ENCODE data around the gene ASXL2. TPM values are rescaled to one million over a fixed set of nuclear protein-coding genes. Genes with fewer than 3 reads are reported as not detected.
"Not testable (repeated sequence)": the region's sequence is repeated elsewhere in the genome, so short reads cannot be mapped to it uniquely, and the experiment has no call there.

ASXL2 gene
- total RNA-seq, 4 donors from 2014 or later: 19.2 to 23.5 (median 20.4) TPM

DNA sequence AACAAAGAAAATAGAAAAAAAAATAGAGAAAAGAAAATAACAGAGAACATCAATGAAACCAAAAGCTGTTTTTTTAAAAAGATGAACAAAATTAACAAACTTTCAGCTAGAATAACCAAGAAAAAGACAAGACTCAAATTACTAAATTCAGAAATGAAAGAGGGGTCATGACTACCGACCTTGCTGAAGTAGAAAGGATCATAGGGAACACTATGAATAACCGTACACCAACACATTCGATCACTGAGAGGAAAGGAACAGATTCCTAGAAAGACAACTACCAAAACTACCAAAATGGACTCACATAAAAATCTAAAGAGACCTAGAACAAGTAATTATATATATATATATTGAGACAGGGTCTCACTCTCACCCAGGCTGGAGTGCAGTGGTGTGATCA is 167.5 kb downstream of the ASXL2 start:
- Histone ChIP-seq H3K27me3 (no peaks in the 10 kb centered on the region), H3K27ac (no peak overlapping the region), H3K4me1 (no peaks in the 10 kb centered on the region), H3K36me3 (no peaks in the 10 kb centered on the region), H3K9me3 (no peaks in the 10 kb centered on the region), H3K4me3 (replicated peaks in 1 of 3) (no peak overlapping the region)
- WGBS, 2 donors: 76 to 80% methylated on average over 3 of the region's 3 CpGs
- TF ChIP-seq, protein P1, sequence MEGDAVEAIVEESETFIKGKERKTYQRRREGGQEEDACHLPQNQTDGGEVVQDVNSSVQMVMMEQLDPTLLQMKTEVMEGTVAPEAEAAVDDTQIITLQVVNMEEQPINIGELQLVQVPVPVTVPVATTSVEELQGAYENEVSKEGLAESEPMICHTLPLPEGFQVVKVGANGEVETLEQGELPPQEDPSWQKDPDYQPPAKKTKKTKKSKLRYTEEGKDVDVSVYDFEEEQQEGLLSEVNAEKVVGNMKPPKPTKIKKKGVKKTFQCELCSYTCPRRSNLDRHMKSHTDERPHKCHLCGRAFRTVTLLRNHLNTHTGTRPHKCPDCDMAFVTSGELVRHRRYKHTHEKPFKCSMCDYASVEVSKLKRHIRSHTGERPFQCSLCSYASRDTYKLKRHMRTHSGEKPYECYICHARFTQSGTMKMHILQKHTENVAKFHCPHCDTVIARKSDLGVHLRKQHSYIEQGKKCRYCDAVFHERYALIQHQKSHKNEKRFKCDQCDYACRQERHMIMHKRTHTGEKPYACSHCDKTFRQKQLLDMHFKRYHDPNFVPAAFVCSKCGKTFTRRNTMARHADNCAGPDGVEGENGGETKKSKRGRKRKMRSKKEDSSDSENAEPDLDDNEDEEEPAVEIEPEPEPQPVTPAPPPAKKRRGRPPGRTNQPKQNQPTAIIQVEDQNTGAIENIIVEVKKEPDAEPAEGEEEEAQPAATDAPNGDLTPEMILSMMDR (IDR thresholded peaks at IDR 0.05): no peak
- TF ChIP-seq POLR2A (IDR thresholded peaks at IDR 0.05): no peak
- intact Hi-C loops (cut with DNase I): no loop called here
- no peak for DNase-seq

DNA sequence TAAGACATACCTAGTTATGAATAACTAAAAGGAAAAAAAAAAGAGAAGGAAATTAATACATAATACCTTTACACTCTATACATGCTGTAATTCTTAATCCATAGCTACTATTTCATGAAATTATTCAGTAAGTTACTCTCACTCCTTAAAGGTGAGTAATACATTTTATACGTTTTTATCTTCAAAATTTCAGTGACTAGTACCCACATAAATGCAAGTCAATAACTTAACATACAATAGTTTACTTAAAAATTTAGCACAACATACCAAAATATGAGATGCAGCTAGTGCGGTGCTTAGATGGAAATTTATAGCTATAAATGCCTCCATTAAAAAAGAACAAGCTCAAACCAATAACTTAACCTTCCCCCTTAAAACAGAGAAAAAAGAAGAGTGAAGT is 168.9 kb downstream of the ASXL2 start:
- Histone ChIP-seq H3K4me3 (replicated peaks in 1 of 3) (no peak overlapping the region), H3K36me3 (no peaks in the 10 kb centered on the region), H3K27ac (no peak overlapping the region), H3K9me3 (no peaks in the 10 kb centered on the region), H3K4me1 (no peaks in the 10 kb centered on the region), H3K27me3 (no peaks in the 10 kb centered on the region)
- intact Hi-C loops (cut with DNase I): no loop called here
- no peak for TF ChIP-seq POLR2A (IDR thresholded peaks at IDR 0.05)
- TF ChIP-seq, protein P1 (IDR thresholded peaks at IDR 0.05): no peak
- 88 to 90% methylated on average over 2 of the region's 2 CpGs for WGBS, 2 donors
- DNase-seq: no peak

DNA sequence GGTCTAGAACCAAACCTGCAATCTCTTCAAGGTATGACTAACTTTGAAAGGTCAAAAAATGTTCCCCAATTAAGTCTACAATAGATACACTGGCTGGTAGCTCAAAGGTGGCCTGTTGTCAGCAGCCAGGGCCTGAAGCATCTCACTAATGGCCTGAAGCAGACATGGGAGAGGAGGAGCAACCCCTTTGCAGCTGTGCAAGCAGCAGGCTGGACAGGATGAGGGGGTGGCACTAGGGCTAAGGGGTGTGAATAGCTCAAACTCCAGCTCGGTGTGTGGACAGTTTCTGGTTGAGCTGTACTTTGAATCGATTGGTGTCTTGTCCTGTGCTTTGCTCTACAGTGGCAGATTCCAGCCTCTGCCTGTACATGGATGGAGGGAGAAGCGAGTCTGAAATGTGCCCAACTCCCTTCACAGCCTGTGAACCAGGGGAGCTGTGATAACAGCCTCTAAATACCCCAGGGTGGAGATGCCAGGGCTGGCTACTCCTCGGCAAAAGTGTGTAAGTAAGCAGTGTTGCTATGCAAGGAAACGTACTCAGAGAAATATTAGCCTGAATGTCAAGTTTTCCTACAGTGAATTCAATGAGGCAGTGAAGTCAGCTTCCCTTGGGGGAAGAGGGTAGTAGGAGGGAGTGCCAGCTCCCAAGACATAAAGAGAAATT is 170.2 kb downstream of the ASXL2 start:
- intact Hi-C loops (cut with DNase I): no loop called here
- DNase-seq: no peak
- H3K4me3 ChIP-seq (replicated peaks in 1 of 3): no peak overlapping the region
- no peak overlapping the region for H3K27ac ChIP-seq
- no peaks in the 10 kb centered on the region for H3K4me1 ChIP-seq
- no peaks in the 10 kb centered on the region for H3K9me3 ChIP-seq
- no peak for TF ChIP-seq POLR2A (IDR thresholded peaks at IDR 0.05)
- TF ChIP-seq, protein P1 (IDR thresholded peaks at IDR 0.05): no peak
- no peaks in the 10 kb centered on the region for H3K36me3 ChIP-seq
- 61 to 83% methylated on average over 5 of the region's 5 CpGs for WGBS, 2 donors
- no peaks in the 10 kb centered on the region for H3K27me3 ChIP-seq

DNA sequence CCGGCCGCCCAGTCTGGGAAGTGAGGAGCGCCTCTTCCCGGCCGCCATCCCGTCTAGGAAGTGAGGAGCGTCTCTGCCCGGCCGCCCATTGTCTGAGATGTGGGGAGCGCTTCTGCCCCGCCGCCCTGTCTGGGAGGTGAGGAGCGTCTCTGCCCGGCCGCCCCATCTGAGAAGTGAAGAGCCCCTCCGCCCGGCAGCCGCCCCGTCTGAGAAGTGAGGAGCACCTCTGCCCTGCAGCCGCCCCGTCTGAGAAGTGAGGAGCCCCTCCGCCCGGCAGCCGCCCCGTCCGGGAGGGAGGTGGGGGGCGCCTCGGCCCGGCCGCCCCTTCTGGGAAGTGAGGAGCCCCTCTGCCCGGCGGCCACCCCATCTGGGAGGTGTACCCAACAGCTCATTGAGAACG is 172.7 kb downstream of the ASXL2 start:
- H3K27ac ChIP-seq; intact Hi-C loops (cut with DNase I); H3K4me3 ChIP-seq (replicated peaks in 1 of 3); H3K27me3 ChIP-seq; H3K9me3 ChIP-seq; DNase-seq; H3K4me1 ChIP-seq; H3K36me3 ChIP-seq: not testable (repeated sequence)
- 91 to 92% methylated on average over 28 to 33 of the region's 33 CpGs for WGBS, 2 donors

DNA sequence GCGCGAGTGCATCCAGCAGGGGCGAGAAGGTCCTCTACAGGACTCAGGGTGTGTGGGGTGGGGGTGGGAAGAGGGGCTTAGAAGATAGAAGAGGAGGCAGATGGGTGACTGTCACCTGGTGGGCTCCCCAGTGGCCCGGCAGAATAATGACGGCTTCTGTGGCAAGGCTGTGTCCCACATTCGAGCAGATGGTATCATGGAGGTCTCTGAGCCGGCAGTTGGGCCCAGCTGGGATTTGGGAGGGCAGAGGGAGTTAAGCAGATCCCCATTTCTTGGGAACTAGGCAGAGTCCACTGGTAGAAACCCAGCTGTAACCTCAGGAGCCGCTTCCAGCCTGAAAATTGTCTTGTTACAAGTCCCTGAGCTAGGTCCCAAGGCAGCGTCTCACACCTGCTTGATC is 176.5 kb downstream of the ASXL2 start:
- WGBS, 2 donors: 89 to 92% methylated on average over 9 of the region's 9 CpGs
- no peak for DNase-seq
- Histone ChIP-seq H3K27me3 (no peaks in the 10 kb centered on the region), H3K4me3 (replicated peaks in 1 of 3) (no peak overlapping the region), H3K4me1 (no peaks in the 10 kb centered on the region), H3K36me3 (no peaks in the 10 kb centered on the region), H3K9me3 (no peaks in the 10 kb centered on the region), H3K27ac (no peak overlapping the region)
- TF ChIP-seq POLR2A (IDR thresholded peaks at IDR 0.05): no peak
- TF ChIP-seq, protein P1 (IDR thresholded peaks at IDR 0.05): no peak
- intact Hi-C loops (cut with DNase I): no loop called here
